Measurements from ENCODE around the gene RGS2. TPM values are rescaled to one million over a fixed set of nuclear protein-coding genes. Genes with fewer than 3 reads are reported as not detected.

The RGS2 gene
- total RNA-seq, 1 experiment from 2014 or later: 4.5 TPM

- no peaks in the 10 kb centered on the region for H3K4me1 ChIP-seq (ENCODE audit: control insufficient read depth, insufficient read depth, low read length)
- TF ChIP-seq POLR2AphosphoS5 (IDR thresholded peaks at IDR 0.05; ENCODE audit: low read depth, low read length) (no peak), REST (IDR thresholded peaks at IDR 0.05; ENCODE audit: insufficient read depth in 1 of 2, low read depth in 2 of 2, low read length in 1 of 2) (no peak), SIN3A (IDR thresholded peaks at IDR 0.05; ENCODE audit: borderline replicate concordance, insufficient read depth, low read depth, low read length) (no peak), TCF7L2 (IDR thresholded peaks at IDR 0.05; ENCODE audit: low read depth, low read length) (no peak), CTCF (IDR thresholded peaks at IDR 0.05) (no peak)
- in situ Hi-C loops (cut with HindIII; ENCODE audit: low pct_unique_long_range_greater_than_20kb, low sequenced_read_pairs) (no loop called here), intact Hi-C loops (cut with micrococcal nuclease; ENCODE audit: unreplicated experiment) (no loop called here)
- H3K27me3 ChIP-seq (ENCODE audit: control insufficient read depth, insufficient read depth, low read length): peaks cover 3% of the 10 kb centered on the region
- no TSS peak for BruUV-seq (replicated peaks)
- no peaks in the 10 kb centered on the region for H3K9me3 ChIP-seq (ENCODE audit: control insufficient read depth, insufficient read depth, low read depth, low read length)
- DNase-seq (ENCODE audit: low read depth, low spot score) (no peak), ATAC-seq (no peak)
- ChIA-PET CTCF (no interaction called here), POLR2A (no interaction called here)
- H3K27ac ChIP-seq (ENCODE audit: low read length): no peak overlapping the region
- H3K36me3 ChIP-seq (ENCODE audit: control insufficient read depth, insufficient read depth, low read length): no peaks in the 10 kb centered on the region
- no peak overlapping the region for H3K4me3 ChIP-seq (ENCODE audit: low read depth in 2 of 2, low read length in 2 of 2)
Measured at GRCh38 chr1:192852001-192852947, 43.4 kb downstream of the RGS2 start.

GRCh38 chr1:192858456-192858855 lies 49.6 kb downstream of the RGS2 start:
- ChIA-PET POLR2A (no interaction called here), CTCF (no interaction called here)
- no peaks in the 10 kb centered on the region for H3K4me1 ChIP-seq (ENCODE audit: control insufficient read depth, insufficient read depth, low read length)
- no peak overlapping the region for H3K4me3 ChIP-seq (ENCODE audit: low read depth in 2 of 2, low read length in 2 of 2)
- in situ Hi-C loops (cut with HindIII; ENCODE audit: low pct_unique_long_range_greater_than_20kb, low sequenced_read_pairs) (no loop called here), intact Hi-C loops (cut with micrococcal nuclease; ENCODE audit: unreplicated experiment) (no loop called here)
- H3K9me3 ChIP-seq (ENCODE audit: control insufficient read depth, insufficient read depth, low read depth, low read length): no peaks in the 10 kb centered on the region
- H3K36me3 ChIP-seq (ENCODE audit: control insufficient read depth, insufficient read depth, low read length): no peaks in the 10 kb centered on the region
- BruUV-seq (replicated peaks): no TSS peak
- peaks cover 1% of the 10 kb centered on the region; the same call in 1 of the 2 replicates for H3K27me3 ChIP-seq (ENCODE audit: control insufficient read depth, insufficient read depth, low read length)
- TF ChIP-seq CTCF (IDR thresholded peaks at IDR 0.05) (no peak), SIN3A (IDR thresholded peaks at IDR 0.05; ENCODE audit: borderline replicate concordance, insufficient read depth, low read depth, low read length) (no peak), TCF7L2 (IDR thresholded peaks at IDR 0.05; ENCODE audit: low read depth, low read length) (no peak), REST (IDR thresholded peaks at IDR 0.05; ENCODE audit: insufficient read depth in 1 of 2, low read depth in 2 of 2, low read length in 1 of 2) (no peak)
- ATAC-seq (no peak), DNase-seq (ENCODE audit: low read depth, low spot score) (no peak)
- H3K27ac ChIP-seq (ENCODE audit: low read length): no peak overlapping the region
